Measurements from ENCODE around the gene ZNF350. TPM values are rescaled to one million over a fixed set of nuclear protein-coding genes. Genes with fewer than 3 reads are reported as not detected.

Gene ZNF350
- polyA plus RNA-seq, 1 of the 3 experiments (the other 2 are of a cell fraction), result 3.4 TPM

- DNase-seq, result peak; percentile 89
- Histone ChIP-seq H3K4me2 (peak within 1 kb of the TSS; percentile 74), H3K4me3 (ENCODE audit: low read depth in 2 of 2, low read length in 1 of 2) (peak within 1 kb of the TSS; percentile 62 to 78), H3K9me2 (no peaks in the 10 kb centered on the region), H3K27me3 (ENCODE audit: insufficient read depth) (no peaks in the 10 kb centered on the region), H3K9ac (peak within 1 kb of the TSS; percentile 86), H3K79me2 (ENCODE audit: insufficient read depth) (peaks cover 22% of the 10 kb centered on the region), H3K27ac (ENCODE audit: low read depth in 2 of 2, low read length in 1 of 2) (peak within 1 kb of the TSS; percentile 89 to 95), H3K4me1 (ENCODE audit: control insufficient read depth in 1 of 2, insufficient read depth in 2 of 2, low read depth in 1 of 2, low read length in 1 of 2) (no peaks in the 10 kb centered on the region; a peak in 2 of 4 replicates), H3K9me3 (peaks cover 30% of the 10 kb centered on the region), H3K36me3 (replicated peaks in 1 of 2; ENCODE audit: control insufficient read depth in 1 of 2, insufficient read depth in 2 of 2, low read length in 1 of 2) (peaks cover 25 to 43% of the 10 kb centered on the region in 2 experiments), H4K20me1 (ENCODE audit: insufficient read depth) (no peaks in the 10 kb centered on the region), H3F3A (replicated peaks; ENCODE audit: insufficient read depth) (peaks cover 9% of the 10 kb centered on the region), H2AFZ (ENCODE audit: low read depth) (peak within 1 kb of the TSS; percentile 93)
- POLR2A ChIA-PET, result interaction anchor here (0.7 to 1.5 kb wide), 4 partner anchors 10 to 161 kb away, joined by 3 to 7 read pairs (median 4); partner anchors contain the start of genes ZNF432 and ZNF615
- CTCF ChIA-PET, result interaction anchor here (1.6 kb wide), 1 partner anchor 20 kb away, joined by 3 read pairs; the partner anchor contains the start of gene ZNF432
- 2% methylated on average over 50 of the region's 53 CpGs for WGBS (ENCODE audit: low lambda C conversion rate)
- TF ChIP-seq USF2 (IDR thresholded peaks at IDR 0.05; ENCODE audit: borderline replicate concordance, low read depth, low read length) (no peak), EZH2phosphoT487 (IDR thresholded peaks at IDR 0.05; ENCODE audit: borderline replicate concordance, low read depth) (no peak), USF1 (IDR thresholded peaks at IDR 0.05; ENCODE audit: borderline replicate concordance, low read depth) (no peak), MXI1 (IDR thresholded peaks at IDR 0.05; ENCODE audit: low read depth, low read length) (peak; percentile 75; the same call in 1 of the 2 replicates), FOXJ3 (CRISPR knock-in tag; IDR thresholded peaks at IDR 0.05) (no peak), ZBTB33 (IDR thresholded peaks at IDR 0.05; ENCODE audit: borderline replicate concordance, low read depth) (peak; percentile 98), PBX3 (IDR thresholded peaks at IDR 0.05) (no peak), RXRA (IDR thresholded peaks at IDR 0.05; ENCODE audit: borderline replicate concordance, low read depth) (no peak), REST (IDR thresholded peaks at IDR 0.05; ENCODE audit: low read depth, low read length) (no peak), MEF2A (IDR thresholded peaks at IDR 0.05; ENCODE audit: borderline replicate concordance, low read depth) (no peak), MAX (IDR thresholded peaks at IDR 0.05; ENCODE audit: low read depth) (peak; percentile 72; the same call in 1 of the 2 replicates), RCOR1 (IDR thresholded peaks at IDR 0.05; ENCODE audit: low read length) (no peak), RAD21 (IDR thresholded peaks at IDR 0.05; ENCODE audit: low read length) (no peak), TCF12 (IDR thresholded peaks at IDR 0.05) (no peak), FOXM1 (IDR thresholded peaks at IDR 0.05; ENCODE audit: low read depth) (no peak), RFX5 (IDR thresholded peaks at IDR 0.05; ENCODE audit: low read length) (no peak), ELF1 (IDR thresholded peaks at IDR 0.05) (peak; percentile 57; the same call in 1 of the 2 replicates), JUND (IDR thresholded peaks at IDR 0.05) (no peak), YY1 (IDR thresholded peaks at IDR 0.05; ENCODE audit: low read depth) (peak; percentile 99), SIN3A (IDR thresholded peaks at IDR 0.05; ENCODE audit: borderline replicate concordance, low read depth, low read length) (peak; percentile 90), TEAD4 (IDR thresholded peaks at IDR 0.05; ENCODE audit: borderline replicate concordance, insufficient read depth) (no peak), TAF1 (IDR thresholded peaks at IDR 0.05; ENCODE audit: borderline replicate concordance, low read depth, low read length) (peak; percentile 69; the same call in 1 of the 2 replicates), POLR2AphosphoS5 (IDR thresholded peaks at IDR 0.05; ENCODE audit: low read depth, low read length) (peak; percentile 91)
Measured at GRCh38 chr19:52028027-52028779, 41.6 kb upstream of the ZNF350 start, which contains the start of gene ZNF614. Gene ZNF614, minus strand, starts transcription at chr19:52028379. Its CDS starts 2,634 bp downstream, at chr19:52025745.
